Endodermal cell (in vitro differentiated cells): ENCODE results near the gene EOGT. TPM values are rescaled to one million over a fixed set of nuclear protein-coding genes. Genes with fewer than 3 reads are reported as not detected.
A peak's percentile ranks its signal among the peaks of the same experiment; 100 is the strongest.

ENCODE experiments used
- DNase-seq: peaks from one replicate; pipeline ENCODE4 v3.0.0-alpha.2; 2017
- H3K27ac ChIP-seq: 2 replicates; pipeline ENCODE4 v1.5.1; 2013; ENCODE audit warnings: mild to moderate bottlenecking, low read depth, low read length, moderate library complexity
- H3K27me3 ChIP-seq: 2 replicates; pipeline ENCODE4 v1.6.1; 2013; ENCODE audit warnings: mild to moderate bottlenecking, low read length, moderate library complexity; ENCODE audit not compliant: insufficient read depth, control insufficient read depth, poor library complexity, severe bottlenecking
- H3K36me3 ChIP-seq: 2 replicates; pipeline ENCODE4 v1.7.0; 2013; ENCODE audit warnings: mild to moderate bottlenecking, low read length, moderate library complexity; ENCODE audit not compliant: control insufficient read depth, insufficient read depth
- H3K4me1 ChIP-seq: one replicate; pipeline ENCODE4 v1.7.0; 2013; ENCODE audit warnings: low read length; ENCODE audit not compliant: control insufficient read depth, insufficient read depth
- H3K4me3 ChIP-seq: 2 replicates; pipeline ENCODE4 v1.5.1; 2013; ENCODE audit warnings: mild to moderate bottlenecking, low read length, moderate library complexity
- H3K9ac ChIP-seq: 2 replicates; pipeline ENCODE4 v1.6.1; 2013; ENCODE audit warnings: mild to moderate bottlenecking, low read length, moderate library complexity; ENCODE audit not compliant: poor library complexity, severe bottlenecking; ENCODE audit errors: extremely low read depth
- H3K9me3 ChIP-seq: 2 replicates; pipeline ENCODE4 v1.6.1; 2013; ENCODE audit warnings: mild to moderate bottlenecking, low read length, moderate library complexity; ENCODE audit not compliant: control insufficient read depth
- H3K27ac Mint-ChIP-seq: 2 replicates; pipeline ENCODE4 v1.8.0; 2020; ENCODE audit warnings: mixed read lengths
- H3K27me3 Mint-ChIP-seq: 2 replicates; pipeline ENCODE4 v1.8.0; 2021; ENCODE audit warnings: mild to moderate bottlenecking, mixed read lengths; ENCODE audit not compliant: insufficient read depth
- H3K36me3 Mint-ChIP-seq: 2 replicates; pipeline ENCODE4 v1.8.0; 2020; ENCODE audit warnings: low read depth, mixed read lengths
- H3K4me1 Mint-ChIP-seq: 2 replicates; pipeline ENCODE4 v1.8.0; 2020; ENCODE audit warnings: mixed read lengths
- H3K4me3 Mint-ChIP-seq: 2 replicates; pipeline ENCODE4 v1.8.0; 2020; ENCODE audit warnings: mild to moderate bottlenecking, moderate library complexity, mixed read lengths
- H3K9me3 Mint-ChIP-seq: 2 replicates; pipeline ENCODE4 v1.8.0; 2020; ENCODE audit warnings: mild to moderate bottlenecking, mixed read lengths
- WGBS, 2 experiments: methylation state at CpG; one replicate each; pipeline versions ENCODE4 v1.1.5 to v1.1.7; 2013; ENCODE audit warnings: missing lambda C conversion rate in 2 of 2, mixed read lengths in 1 of 2; ENCODE audit not compliant: insufficient coverage in 1 of 2, insufficient read length in 1 of 2; 5-methylcytosine and 5-hydroxymethylcytosine counted together
- total RNA-seq, 2 donors: library from RNA; stranded (reverse); fragmentation: NEBNext Ultra II Directional in 1 of 2; extraction: Animal tissue kit (Norgen Biotek cat#: 25700) in 1 of 2; gene quantifications; 2 replicates in 1 of 2; 3 replicates in 1 of 2; pipeline ENCODE4 v1.2.1, GENCODE V29; 2021
- TF ChIP-seq, protein P1 (sequence below): fragments of 200-600 bp; sonication (generic); conservative IDR thresholded peaks from 2 replicates; pipeline ENCODE4 v1.5.0; 2021; ENCODE audit warnings: antibody characterized with exemption, mild to moderate bottlenecking

The EOGT gene
- total RNA-seq, 2 donors from 2014 or later = 22.2 to 42.8 TPM

- no peak overlapping the region for H3K27ac Mint-ChIP-seq
- H3K27me3 Mint-ChIP-seq = no peaks in the 10 kb centered on the region
- Histone ChIP-seq H3K9me3 (no peaks in the 10 kb centered on the region), H3K27ac (peak overlapping the region; percentile 81), H3K4me3 (no peak overlapping the region), H3K4me1 (no peaks in the 10 kb centered on the region), H3K27me3 (no peaks in the 10 kb centered on the region), H3K9ac (no peak overlapping the region), H3K36me3 (no peaks in the 10 kb centered on the region)
- no peak for DNase-seq
- TF ChIP-seq, protein P1, sequence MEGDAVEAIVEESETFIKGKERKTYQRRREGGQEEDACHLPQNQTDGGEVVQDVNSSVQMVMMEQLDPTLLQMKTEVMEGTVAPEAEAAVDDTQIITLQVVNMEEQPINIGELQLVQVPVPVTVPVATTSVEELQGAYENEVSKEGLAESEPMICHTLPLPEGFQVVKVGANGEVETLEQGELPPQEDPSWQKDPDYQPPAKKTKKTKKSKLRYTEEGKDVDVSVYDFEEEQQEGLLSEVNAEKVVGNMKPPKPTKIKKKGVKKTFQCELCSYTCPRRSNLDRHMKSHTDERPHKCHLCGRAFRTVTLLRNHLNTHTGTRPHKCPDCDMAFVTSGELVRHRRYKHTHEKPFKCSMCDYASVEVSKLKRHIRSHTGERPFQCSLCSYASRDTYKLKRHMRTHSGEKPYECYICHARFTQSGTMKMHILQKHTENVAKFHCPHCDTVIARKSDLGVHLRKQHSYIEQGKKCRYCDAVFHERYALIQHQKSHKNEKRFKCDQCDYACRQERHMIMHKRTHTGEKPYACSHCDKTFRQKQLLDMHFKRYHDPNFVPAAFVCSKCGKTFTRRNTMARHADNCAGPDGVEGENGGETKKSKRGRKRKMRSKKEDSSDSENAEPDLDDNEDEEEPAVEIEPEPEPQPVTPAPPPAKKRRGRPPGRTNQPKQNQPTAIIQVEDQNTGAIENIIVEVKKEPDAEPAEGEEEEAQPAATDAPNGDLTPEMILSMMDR = no peak
- no peak overlapping the region for H3K4me3 Mint-ChIP-seq
- H3K36me3 Mint-ChIP-seq = no peaks in the 10 kb centered on the region
- no peaks in the 10 kb centered on the region for H3K9me3 Mint-ChIP-seq
- WGBS, 2 experiments = 89 to 91% methylated on average over 1 of the region's 1 CpG
- H3K4me1 Mint-ChIP-seq = peaks cover 2% of the 10 kb centered on the region
Observed at GRCh38 chr3:68943753-68944500, 69.6 kb downstream of the EOGT start.

GRCh38 chr3:68941055-68941454, 72.4 kb downstream of the EOGT start:
- H3K36me3 ChIP-seq = no peaks in the 10 kb centered on the region
- Mint-ChIP-seq H3K27ac (no peak overlapping the region), H3K4me3 (no peak overlapping the region), H3K4me1 (peaks cover 2% of the 10 kb centered on the region), H3K9me3 (no peaks in the 10 kb centered on the region), H3K36me3 (no peaks in the 10 kb centered on the region), H3K27me3 (no peaks in the 10 kb centered on the region)
- no peak overlapping the region for H3K27ac ChIP-seq
- TF ChIP-seq, protein P1 = no peak
- no peak overlapping the region for H3K4me3 ChIP-seq
- no peak for DNase-seq
- no peaks in the 10 kb centered on the region for H3K4me1 ChIP-seq
- no peak overlapping the region for H3K9ac ChIP-seq
- 90 to 92% methylated on average over 6 of the region's 6 CpGs for WGBS, 2 experiments
- no peaks in the 10 kb centered on the region for H3K9me3 ChIP-seq
- no peaks in the 10 kb centered on the region for H3K27me3 ChIP-seq

- H3K27me3 ChIP-seq = peaks cover 18% of the 10 kb centered on the region
- 88 to 92% methylated on average over 6 of the region's 6 CpGs for WGBS, 2 experiments
Observed at GRCh38 chr3:68936856-68937255, 76.6 kb downstream of the EOGT start.

More at GRCh38 chr3:68936856-68937255, 76.6 kb downstream of the EOGT start:
- Histone ChIP-seq H3K4me3 (no peak overlapping the region), H3K9ac (no peak overlapping the region), H3K27ac (no peak overlapping the region), H3K36me3 (no peaks in the 10 kb centered on the region), H3K9me3 (no peaks in the 10 kb centered on the region), H3K4me1 (no peaks in the 10 kb centered on the region)
- TF ChIP-seq, protein P1 = no peak
- no peaks in the 10 kb centered on the region for H3K36me3 Mint-ChIP-seq
- no peak overlapping the region for H3K27ac Mint-ChIP-seq
- DNase-seq = no peak
- no peak overlapping the region for H3K4me3 Mint-ChIP-seq
- peaks cover 23% of the 10 kb centered on the region for H3K27me3 Mint-ChIP-seq
- H3K4me1 Mint-ChIP-seq = peaks cover 2% of the 10 kb centered on the region
- H3K9me3 Mint-ChIP-seq = no peaks in the 10 kb centered on the region
